ENCODE measurements around the gene DIS3L2.
"Not testable (repeated sequence)": the region's sequence is repeated elsewhere in the genome, so short reads cannot be mapped to it uniquely, and the experiment has no call there.

The DIS3L2 gene

DNA sequence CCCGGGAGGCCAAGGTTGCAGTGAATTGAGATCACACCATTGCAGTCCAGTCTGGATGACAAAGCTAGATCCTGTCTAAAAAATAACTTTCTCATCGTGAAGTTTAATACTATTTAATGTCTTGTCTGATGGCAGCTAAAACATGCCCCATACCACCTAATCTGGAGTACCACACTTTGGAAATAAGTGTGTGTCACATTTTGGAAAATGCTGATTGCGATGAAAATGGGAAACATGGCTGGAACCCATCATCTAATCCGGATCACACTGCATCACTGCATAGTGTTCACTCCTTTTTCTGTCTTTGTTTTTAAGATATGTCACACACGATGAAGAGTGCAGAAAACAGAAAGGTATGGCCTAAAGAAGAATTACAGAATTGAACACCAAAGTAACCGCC is 385.9 kb downstream of the DIS3L2 start:
- no peak for DNase-seq (ENCODE audit: low read depth in 2 of 2)

DNA sequence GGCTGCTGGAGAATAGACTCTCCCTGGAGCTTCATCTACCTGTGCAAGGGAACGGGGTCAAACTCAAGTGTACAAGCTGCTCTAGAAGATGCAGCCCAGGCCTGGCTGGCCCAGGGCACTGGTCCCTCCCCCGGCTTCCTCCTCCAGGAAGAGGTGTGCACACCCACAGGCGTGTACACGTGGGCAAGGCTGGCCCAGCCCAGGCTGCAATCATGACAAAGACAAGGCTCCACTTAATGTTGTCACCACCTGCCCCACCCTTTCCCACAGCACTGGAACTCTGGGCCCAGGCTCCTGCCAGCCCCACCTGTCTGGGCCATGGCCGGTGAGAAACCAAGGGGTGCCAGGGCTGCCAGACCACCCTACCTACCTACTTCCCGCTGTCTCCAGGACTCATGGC is 387.4 kb downstream of the DIS3L2 start:
- DNase-seq (ENCODE audit: low read depth in 2 of 2), result no peak

DNA sequence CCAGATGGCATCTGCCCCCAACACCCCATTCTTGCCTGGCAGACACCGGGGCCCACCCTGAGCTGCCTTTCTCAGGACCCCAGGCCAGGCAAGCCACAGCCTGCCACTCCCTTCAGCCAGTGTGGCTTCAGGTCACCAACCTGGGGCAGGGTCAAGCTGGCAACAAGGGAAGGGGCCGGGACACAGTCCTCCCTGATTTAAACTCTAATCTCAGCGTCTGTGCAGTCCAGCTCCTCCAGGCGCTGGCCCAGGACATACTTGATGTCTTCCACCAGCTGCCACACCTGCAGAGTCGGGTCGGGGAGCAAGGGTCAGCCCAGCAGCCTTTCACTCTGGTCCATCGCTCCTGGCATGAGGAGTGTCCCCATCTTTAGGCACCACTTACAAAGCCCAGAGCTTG is 388.0 kb downstream of the DIS3L2 start:
- no peak for DNase-seq (ENCODE audit: low read depth in 2 of 2)

DNA sequence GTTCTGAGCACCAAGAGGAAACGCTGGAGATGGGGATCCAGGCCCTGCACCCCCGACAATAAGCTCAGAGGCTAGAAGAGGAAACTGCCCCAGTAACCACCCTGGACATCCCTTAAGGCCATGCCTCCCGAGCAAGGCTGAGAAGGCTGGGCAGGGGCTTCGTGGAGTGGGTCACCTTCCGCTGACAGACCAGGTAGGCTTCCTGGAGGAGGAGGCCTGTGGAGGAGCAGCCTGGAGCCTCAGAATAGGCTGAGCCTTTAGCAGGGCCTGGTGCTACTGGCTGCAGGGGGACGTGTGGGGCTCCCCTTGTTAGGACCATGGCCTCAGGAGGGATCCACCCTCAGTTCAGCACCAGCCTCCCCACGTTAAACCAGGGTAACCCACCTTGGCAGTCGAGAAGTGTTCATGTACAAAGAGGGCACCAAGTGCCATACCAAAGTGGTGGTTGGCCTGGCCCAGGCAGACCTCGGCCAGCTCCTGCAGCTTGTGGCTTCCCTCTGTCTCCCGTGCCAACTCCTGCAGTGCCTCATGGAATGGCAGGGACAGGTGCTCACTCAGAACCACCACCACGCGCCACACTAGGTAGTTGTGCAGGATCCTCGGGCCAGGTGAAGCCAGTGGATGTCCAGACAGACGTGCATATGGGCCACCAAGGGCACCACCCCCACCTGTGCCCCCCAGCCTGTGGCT is 388.6 kb downstream of the DIS3L2 start:
- no peak for DNase-seq (ENCODE audit: low read depth in 2 of 2)

DNA sequence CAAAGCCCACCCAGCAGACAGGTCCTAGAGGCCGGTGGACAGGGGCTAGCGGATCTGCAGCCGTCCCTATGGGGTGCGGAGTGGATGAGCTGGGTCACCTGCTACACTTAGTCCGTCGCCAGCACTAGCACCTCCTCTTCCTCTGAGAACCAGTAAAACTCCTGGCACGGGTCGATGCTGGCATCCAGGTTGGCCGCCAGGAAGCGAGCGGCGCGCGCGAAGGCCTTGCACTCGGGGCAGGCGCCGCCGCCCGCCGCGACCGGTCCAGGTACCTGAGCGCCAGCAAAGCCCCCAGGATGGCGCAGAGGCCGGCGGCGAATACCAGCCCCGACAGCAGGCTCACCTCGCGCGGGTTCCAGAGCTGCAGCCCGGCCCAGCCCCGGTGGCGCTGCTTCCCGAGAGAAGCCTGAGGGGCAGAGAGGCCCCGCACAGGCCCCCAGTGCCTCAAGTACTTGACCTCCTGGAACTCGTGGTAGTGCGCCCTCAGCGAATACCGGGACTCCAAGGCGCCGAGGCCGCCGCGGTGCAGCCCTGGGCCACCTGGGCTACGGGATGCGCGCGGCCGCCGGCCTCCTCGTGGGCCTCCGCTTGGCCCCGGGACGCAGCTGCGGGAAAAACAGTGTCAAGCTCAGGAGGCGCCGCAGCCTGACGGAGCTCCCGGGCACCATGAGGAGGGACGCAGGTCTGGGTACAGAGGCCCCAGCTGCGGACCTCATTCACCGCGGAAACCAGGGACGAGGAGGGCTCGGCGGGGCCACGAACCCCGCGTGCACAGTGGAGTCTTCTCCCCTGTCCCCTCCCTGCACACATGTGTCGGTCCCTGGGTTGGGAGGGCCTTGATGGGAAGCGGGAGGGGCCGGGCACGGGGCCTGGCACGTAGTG is 389.5 kb downstream of the DIS3L2 start:
- no peak for DNase-seq (ENCODE audit: low read depth in 2 of 2)

DNA sequence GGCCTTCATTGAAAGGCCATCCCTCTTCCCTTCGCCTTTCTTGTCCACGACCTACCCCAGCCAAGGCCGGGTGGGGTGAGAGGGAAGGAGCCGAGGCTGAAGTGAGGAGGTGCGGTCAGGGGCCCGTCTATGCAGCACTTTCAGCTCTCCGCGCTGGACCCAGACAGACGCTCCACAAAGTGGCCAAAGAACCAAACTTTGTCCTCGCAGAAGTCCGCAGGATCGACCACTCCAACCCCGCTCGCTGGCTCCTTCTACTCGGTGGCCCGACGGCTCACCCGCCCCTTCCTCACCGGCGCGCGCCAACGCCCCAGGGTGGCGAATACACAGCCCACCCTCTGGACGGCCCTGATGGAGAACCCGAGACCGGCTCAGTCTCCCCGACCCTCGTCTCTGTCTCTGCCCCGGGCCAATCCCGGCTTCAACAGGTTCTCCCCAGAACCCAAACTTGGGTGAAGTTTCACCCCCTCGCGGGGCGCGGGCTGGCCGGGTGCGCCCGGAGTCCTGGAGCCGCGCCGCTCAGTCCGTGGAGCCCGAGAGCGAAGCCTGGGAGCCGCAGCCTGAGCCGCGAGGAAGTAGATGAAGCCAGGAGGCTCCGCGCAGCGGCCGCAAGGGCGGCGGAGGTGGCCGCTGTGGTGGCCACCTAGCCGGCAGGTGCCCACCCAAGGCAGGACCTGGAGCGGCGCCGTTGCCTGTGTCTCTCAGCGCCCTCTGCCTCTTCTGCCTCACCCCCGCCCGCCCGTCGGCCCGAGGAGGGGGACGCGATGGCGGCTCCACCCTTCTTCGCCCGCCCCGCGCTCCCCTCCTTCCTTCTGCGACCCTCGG is 390.4 kb downstream of the DIS3L2 start:
- DNase-seq (ENCODE audit: low read depth in 2 of 2), result no peak

DNA sequence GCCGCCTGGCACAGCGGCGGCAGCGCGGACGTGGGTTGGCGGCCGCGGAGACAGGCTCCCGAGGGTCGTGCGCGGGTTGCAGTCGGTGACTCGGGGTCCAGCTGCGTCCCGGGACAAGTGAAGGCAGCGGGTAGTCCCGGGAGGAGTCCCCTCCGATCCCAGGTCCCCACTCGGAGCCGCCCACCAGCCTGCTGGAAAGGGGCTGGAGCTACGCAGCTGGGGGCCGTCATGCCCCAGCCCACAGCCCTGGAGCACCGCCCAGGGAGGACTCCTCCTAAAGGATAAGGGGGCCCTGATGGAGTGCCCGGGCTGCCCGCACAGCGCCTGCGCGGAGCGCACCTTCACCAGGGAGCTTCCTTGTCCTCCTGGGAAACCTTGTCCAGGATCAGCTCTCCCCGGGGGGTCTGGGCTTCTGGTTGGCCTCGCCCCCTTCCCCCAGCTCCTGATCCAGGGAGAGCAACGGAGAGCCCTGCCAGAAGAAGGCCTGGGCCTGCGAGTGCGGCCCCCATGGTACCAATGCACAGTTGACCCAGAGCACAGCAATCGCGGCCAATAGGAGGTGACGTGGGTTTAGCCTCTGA is 391.1 kb downstream of the DIS3L2 start:
- no peak for DNase-seq (ENCODE audit: low read depth in 2 of 2)

DNA sequence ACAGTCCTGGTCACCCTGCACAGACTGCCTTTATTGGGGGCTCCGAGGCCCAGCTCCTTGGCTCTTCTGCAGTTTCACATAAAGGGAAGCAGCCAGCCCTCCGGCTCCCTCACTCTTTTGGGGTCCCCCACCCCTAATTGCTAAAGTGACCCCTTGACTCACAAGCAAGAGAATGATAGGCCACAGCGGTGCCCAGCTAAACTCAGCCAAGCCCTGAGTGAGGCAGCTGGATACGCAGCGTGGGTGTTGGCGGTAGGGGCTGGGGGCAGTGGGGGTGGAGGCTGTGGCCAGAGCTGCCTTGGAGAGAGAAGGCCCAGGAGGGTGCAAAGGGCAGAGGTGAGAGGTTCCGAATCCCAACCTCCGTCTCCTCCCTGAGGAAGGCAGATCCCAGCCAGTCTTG is 391.6 kb downstream of the DIS3L2 start:
- DNase-seq (ENCODE audit: low read depth in 2 of 2), result no peak

DNA sequence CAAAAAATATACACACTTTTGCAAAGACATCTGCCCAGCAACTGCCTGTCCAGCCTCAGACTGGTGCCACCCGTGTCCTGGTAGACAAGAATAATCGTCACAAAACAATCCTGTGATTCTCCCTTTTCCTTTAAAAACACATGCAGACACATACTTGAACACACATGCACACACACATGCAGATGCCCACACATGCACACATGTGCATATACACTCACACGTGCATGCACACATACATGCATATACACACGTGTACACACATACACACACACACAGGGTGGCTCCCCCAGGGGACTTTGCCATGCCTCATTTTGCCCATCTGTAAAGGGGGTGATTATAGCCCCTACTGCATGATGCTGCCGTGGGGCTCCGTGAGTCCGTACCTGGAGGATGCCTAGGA is 392.1 kb downstream of the DIS3L2 start:
- DNase-seq (ENCODE audit: low read depth in 2 of 2), result no peak

DNA sequence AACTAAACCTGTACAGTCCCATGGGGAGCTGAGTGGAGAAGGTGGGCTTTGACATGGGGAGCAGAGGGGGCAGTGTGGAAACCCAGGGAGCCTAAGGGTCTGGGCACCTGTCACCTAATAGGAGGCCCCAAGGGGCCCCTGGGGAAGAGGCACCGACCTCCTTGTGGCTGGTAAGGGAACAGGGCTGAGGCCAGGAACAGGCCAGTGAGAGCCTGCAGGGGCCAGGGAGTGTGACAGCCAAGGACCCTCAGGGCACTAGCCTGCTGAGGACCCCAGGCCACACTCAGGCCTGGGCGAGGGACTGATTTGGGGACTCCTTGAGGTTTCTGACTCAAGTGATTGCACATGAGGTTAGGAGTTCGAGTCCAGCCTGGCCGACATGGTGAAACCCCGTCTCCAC is 392.6 kb downstream of the DIS3L2 start:
- DNase-seq (ENCODE audit: low read depth in 2 of 2), result no peak

DNA sequence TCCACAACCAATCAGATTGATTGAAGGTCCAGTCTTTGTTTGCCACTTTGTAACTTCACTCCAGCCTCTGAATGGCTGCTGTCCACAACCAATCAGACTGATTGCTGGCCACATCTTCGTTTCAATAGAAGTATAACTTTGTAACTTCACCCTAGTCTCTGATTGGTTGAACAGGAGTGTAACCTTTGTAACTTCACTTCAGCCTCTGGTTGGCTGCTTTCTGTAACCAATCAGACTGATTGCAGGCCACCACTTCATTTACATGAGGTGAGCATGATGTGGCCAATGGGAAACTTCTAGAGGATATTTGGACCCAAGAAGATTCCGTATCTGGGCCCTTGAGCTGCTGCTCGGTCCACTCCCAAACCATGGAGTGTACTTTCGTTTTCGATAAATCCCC is 400.1 kb downstream of the DIS3L2 start:
- no peak for DNase-seq (ENCODE audit: low read depth in 2 of 2)

DNA sequence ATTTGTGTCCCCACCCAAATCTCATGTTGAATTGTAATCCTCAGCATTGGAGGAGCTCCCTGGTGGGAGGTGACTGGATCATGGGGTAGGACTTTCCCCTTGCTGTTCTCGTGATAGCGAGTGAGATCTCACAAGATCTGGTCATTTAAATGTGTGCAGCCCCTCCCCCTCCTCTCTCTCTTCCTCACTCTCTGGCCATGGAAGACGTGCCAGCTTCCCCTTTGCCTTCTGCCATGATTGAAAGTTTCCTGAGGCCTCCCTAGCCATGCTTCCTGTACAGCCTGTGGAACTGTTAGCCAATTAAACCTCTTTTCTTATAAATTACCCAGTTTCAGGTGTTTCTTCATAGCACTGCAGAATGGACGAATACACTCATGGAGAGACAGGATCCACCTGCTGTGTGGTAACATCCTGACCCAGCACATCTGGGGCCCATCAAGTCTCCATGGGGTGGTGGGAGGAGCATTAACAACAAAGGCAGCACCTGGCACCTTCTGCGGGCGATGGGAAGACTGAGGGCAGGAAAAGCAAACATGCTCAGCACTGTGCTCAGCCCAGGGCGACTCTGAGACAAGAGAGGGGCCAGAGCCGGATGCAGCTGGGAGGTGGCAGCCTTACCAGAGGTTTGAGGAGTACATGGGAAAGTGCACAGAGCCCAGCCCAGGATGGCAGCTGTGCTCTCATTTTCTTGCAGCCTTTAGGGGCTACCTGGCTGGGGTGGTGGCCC is 400.8 kb downstream of the DIS3L2 start:
- DNase-seq (ENCODE audit: low read depth in 2 of 2), result no peak

DNA sequence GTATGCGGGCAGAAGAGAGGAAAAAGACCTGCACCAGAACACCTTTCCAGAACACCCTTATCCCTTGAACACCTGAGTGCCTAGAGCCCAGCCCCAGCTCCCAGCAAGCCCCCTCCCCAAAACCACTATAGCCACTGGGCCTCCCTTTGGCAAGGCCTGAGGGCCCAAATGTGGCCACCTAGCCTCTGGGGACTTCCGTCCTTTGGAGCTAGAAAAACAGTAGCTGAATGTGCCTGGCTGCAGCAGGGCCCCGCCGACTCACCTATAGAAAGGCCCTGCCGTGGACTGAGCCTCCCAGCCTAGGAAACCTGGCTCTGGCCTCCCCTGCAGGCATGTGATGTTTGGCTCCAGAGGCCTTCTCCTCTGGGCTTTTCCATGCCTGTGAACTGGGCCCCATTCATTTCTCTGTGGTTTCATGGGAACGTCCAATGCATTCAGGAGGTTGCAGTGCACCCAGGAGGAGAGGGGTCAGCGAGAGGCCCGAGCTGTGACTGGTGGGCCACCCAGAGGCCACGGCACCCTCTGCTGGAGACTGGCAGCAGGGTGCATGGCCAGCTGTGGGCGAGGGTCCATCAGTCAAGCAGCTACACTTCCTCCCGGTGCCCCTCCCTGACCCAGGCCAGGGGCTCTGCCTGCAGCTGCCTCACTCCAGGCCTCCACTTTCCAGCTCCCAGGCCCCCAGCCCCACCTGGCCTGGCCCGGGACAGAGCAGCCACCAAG is 401.7 kb downstream of the DIS3L2 start:
- DNase-seq (ENCODE audit: low read depth in 2 of 2), result not testable (repeated sequence)

DNA sequence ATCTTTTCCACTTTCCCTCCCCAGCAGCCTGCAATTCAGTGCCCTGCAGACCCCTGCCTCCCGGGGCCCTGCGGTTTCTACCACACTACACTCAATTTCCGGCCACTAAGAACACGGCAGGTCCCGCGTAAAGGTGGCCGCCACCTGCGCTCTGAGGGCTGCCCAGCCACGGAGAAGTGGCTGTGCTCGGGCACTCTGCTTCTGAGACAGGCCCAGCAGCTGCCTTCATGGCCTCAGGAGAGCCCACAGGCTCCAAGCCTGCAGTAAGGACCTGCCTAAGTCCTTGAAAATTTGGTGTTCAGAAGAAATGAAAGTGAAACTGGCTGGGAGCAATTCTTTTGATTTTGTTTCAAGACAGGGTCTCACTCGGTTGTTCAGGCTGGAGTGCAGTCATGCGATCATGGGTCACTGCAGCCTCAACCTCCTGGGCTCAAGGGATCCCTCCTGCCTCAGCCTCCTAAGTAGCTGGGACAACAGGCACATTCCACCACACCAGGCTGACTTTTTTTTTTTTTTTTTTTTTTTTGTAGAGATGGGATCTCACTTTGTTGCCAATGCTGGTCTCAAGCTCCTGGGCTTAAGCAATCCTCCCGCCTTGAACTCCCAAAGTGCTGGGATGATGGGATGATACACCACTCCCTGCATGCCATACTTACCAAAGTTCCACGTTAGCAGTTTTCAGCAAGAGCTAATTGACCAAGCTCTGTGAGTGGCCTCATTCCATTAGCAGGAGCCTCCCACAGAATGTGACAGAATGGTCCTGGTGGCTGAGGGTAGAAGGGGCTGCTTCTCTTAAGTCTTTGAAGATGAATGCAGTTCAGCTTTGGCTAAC is 402.5 kb downstream of the DIS3L2 start:
- no peak for DNase-seq (ENCODE audit: low read depth in 2 of 2)

DNA sequence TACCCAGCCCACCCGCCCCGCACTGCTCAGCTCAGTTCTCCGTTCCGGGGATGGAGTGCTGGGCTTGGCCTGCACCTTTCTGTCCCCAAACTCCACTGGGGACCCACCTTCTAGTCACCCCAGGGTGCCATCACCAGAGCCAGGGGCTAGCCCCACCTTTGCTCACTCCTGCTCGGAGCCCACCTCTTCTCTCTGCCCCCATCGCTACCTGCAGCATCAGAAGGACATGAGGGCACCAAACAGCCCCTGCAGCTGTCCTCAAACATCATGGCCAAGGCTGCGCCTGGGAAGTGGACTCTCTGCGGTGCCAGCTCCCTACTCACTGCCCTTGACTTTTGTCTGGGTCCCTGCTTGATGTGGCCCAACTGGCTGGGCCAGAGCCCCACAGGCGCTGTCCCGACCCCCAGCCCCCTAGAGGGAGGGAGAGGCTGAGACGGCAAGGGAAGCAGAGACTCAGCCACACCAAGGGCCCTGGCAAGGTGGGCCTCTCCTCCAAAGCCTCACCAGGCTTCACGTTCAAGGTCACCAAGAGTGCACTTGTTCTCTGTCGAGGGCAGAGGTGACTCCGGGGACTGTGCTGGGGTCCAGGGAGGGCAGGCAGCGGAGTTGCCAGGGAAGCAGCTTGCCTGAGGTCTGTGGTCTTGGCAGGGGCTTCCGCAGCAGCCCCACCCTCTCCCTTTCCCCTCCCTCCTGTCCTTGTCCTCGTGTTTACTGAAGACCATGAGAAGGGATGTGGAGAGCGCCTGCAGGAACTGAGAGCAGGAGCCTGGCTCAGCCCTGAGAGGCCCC is 403.5 kb downstream of the DIS3L2 start:
- DNase-seq (ENCODE audit: low read depth in 2 of 2), result not testable (repeated sequence)

DNA sequence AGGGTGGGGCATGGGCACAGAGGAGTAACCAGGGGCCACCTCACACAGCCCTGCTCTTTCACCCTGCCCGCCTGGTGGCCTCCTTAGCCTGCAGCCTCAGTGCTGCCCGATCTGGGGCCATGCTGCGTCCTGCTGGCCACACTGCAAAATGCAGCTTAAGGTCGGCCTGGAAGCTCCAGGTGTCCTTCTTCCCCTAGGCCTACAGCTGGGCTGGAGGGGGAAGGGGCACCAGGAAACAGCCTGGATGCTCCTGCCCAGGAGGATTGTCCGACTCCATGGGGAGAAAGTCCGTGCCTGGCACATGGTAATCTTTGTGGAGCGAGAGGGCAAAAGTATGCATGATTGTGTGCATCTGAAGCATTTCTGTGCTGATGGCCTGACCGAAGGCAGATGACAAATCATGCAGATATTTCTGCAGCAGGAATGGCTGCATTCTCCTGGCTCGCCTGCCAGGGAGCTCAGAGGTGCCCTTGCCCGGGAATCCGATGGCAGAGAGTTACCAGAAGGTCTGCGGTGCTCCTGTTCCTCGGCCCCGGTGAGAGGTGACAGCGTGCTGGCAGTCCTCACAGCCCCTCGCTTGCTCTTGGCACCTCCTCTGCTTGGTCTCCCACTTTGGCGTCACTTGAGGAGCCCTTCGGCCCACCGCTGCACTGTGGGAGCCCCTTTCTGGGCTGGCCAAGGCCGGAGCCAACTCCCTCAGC is 404.3 kb downstream of the DIS3L2 start:
- DNase-seq (ENCODE audit: low read depth in 2 of 2), result no peak

DNA sequence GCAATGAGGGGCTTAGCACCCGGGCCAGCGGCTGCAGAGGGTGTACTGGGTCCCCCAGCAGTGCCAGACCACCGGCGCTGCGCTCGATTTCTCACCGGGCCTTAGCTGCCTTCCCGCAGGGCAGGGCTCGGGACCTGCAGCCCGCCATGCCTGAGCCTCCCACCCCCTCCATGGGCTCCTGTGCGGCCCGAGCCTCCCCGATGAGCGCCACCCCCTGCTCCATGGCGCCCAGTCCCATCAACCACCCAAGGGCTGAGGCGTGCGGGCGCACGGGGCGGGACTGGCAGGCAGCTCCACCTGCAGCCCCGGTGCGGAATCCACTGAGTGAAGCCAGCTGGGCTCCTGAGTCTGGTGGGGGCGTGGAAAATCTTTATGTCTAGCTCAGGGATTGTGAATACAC is 404.9 kb downstream of the DIS3L2 start:
- not testable (repeated sequence) for DNase-seq (ENCODE audit: low read depth in 2 of 2)

DNA sequence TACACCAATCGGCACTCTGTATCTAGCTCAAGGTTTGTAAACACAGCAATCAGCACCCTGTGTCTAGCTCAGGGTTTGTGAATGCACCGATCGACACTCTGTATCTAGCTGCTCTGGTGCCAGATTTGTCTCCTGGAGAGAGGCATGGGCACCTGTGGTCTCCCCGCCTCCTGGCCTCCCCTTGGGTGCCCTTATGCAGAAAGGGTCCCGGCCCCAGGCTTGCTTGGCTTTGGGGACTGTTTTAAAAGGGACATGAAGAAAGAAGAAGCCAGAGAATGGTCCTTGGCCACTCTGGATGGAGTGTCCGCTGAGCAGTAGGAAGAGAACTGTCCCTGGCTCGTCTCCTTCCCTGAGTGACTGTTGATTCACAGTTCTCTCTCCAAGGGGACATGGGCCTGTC is 405.5 kb downstream of the DIS3L2 start:
- DNase-seq (ENCODE audit: low read depth in 2 of 2), result no peak

Data from fibroblast of skin of left quadriceps (primary cell).